Measurements from ENCODE around the gene CYB5R4. TPM values are rescaled to one million over a fixed set of nuclear protein-coding genes. Genes with fewer than 3 reads are reported as not detected.

The CYB5R4 gene
- total and polyA plus RNA-seq, 2 of the 13 experiments (the other 11 are each of a cell fraction or from before 2014, with no cell fraction given): 5.3 to 26.1 TPM

DNA sequence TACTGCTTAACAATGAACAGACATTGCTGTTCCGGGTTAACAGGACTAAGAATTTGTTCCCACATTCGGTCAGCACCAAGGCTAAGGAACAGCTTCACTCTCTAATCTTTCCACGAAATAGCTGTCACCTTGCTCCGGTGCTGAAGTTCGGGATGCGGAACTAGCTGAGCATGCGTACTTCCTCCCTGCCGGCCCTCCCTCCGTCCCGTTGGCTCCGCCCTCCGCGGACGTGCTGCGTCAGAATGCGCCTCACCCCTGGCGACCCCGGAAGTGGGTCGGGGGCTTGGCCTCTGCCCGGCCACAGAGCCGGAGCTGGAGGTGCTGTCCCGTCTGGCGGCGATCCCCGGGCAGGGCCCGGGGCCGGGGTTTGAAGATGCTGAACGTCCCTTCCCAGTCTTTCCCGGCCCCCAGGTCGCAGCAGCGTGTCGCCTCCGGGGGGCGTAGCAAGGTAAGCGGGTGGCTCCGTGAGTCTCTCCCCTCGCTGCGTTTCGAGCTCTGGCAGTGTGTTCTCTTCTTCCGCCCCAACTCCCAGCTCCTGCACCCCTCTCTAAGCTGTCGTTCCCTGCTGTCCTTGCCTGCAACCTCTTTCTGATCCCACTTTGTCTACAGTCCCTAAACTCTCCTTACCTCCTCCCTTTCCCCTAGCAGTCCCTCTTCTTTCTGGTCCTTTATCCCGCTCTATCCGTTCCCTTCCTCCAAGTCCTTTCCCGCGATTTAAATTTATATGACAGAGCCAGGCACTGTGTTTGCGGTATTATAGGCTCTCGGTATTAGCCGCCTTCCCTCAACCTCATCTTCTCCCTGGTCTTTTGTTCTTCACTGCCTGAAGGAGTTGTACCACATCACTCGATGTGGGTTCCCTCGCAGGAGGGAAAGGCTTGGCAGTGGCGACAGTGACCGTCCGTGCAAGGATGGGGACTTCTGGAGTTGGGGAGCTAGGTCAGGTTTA, at the start of gene CYB5R4 (continued):
- TF ChIP-seq CENPX (CRISPR knock-in tag; IDR thresholded peaks at IDR 0.05) (no peak), ATAD3A (CRISPR knock-in tag; IDR thresholded peaks at IDR 0.05) (peak; percentile 98), ZNF792 (CRISPR knock-in tag; IDR thresholded peaks at IDR 0.05) (peak; percentile 98), KDM3A (CRISPR knock-in tag; IDR thresholded peaks at IDR 0.05; ENCODE audit: low read depth) (peak; percentile 91), MXD4 (CRISPR knock-in tag; IDR thresholded peaks at IDR 0.05) (peak; percentile 98), POLR2AphosphoS5 (IDR thresholded peaks at IDR 0.05; ENCODE audit: low read depth, low read length) (peak; percentile 79), ARID4A (CRISPR knock-in tag; IDR thresholded peaks at IDR 0.05; ENCODE audit: borderline replicate concordance) (peak; percentile 97), ZNF609 (CRISPR knock-in tag; IDR thresholded peaks at IDR 0.05; ENCODE audit: borderline replicate concordance) (0 out of 2 replicates have a peak, but pooled peaks have one; percentile 25), SIN3B (IDR thresholded peaks at IDR 0.05; ENCODE audit: low read length) (no peak), RARG (CRISPR knock-in tag; IDR thresholded peaks at IDR 0.05; ENCODE audit: low read depth) (no peak), SNAI1 (CRISPR knock-in tag; IDR thresholded peaks at IDR 0.05; ENCODE audit: borderline replicate concordance) (no peak), SMARCC2 (IDR thresholded peaks at IDR 0.05) (no peak), KDM6A (CRISPR knock-in tag; IDR thresholded peaks at IDR 0.05; ENCODE audit: low read depth) (peak; percentile 75; the same call in 1 of the 2 replicates), ZBTB39 (CRISPR knock-in tag; IDR thresholded peaks at IDR 0.05) (peak; percentile 69; the same call in 1 of the 2 replicates)
- TF ChIP-seq, protein P1, sequence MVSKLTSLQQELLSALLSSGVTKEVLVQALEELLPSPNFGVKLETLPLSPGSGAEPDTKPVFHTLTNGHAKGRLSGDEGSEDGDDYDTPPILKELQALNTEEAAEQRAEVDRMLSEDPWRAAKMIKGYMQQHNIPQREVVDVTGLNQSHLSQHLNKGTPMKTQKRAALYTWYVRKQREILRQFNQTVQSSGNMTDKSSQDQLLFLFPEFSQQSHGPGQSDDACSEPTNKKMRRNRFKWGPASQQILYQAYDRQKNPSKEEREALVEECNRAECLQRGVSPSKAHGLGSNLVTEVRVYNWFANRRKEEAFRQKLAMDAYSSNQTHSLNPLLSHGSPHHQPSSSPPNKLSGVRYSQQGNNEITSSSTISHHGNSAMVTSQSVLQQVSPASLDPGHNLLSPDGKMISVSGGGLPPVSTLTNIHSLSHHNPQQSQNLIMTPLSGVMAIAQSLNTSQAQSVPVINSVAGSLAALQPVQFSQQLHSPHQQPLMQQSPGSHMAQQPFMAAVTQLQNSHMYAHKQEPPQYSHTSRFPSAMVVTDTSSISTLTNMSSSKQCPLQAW (CRISPR knock-in tag; IDR thresholded peaks at IDR 0.05): peak; percentile 83

Measured in HepG2 (cell line).